ENCODE results near the gene FRS2. TPM values are rescaled to one million over a fixed set of nuclear protein-coding genes. Genes with fewer than 3 reads are reported as not detected.

The FRS2 gene
- total and polyA plus RNA-seq, 10 of the 15 experiments (the other 5 are each of a cell fraction or from before 2014, with no cell fraction given), result 1.1 to 13.1 (median 5.9) TPM

DNA sequence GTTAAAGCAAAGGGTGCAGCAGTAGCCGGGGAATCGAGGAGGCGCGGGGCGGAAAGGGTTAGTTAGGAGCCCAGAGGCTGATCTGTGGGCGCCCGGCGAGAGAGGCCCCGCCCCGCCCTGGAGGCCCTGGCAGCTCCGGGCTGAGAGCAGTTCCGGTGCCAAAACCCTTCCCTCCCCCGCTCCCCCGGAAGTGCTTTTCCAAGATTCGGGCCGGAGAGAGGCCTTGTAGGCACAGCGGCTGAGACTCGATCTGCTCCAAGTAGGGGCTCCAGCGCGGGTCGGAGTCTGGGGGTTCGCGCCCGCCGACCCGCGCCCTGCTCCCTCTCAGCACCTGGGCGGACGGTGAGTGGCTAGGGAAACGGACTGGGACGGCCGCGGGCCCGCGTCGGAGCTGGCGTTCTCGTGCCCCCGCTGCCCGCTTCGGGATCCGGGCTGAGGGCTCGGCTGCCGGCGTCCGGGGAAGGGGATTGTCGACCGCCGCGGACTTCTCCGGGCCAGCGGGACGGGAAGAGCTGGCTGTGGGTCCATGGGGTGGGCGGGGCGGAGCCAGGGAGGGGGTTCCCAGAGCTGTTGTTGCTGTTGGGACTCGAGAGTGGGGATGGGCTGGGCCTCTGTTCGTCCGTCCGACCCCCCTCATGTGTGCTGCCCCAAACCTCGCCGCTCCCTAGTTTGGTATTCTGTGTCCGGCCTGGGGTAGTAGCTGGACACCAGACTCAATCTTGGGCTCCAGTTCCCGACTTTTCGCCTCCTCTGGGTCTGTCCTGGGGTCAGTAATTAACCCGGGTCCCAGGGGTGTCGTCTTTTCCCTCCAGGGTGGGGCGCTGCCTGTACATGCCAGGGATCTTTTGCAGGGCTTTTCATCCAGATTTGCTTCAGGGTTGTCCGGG lies at the start of gene FRS2 (continued):
- TF ChIP-seq, protein P1, sequence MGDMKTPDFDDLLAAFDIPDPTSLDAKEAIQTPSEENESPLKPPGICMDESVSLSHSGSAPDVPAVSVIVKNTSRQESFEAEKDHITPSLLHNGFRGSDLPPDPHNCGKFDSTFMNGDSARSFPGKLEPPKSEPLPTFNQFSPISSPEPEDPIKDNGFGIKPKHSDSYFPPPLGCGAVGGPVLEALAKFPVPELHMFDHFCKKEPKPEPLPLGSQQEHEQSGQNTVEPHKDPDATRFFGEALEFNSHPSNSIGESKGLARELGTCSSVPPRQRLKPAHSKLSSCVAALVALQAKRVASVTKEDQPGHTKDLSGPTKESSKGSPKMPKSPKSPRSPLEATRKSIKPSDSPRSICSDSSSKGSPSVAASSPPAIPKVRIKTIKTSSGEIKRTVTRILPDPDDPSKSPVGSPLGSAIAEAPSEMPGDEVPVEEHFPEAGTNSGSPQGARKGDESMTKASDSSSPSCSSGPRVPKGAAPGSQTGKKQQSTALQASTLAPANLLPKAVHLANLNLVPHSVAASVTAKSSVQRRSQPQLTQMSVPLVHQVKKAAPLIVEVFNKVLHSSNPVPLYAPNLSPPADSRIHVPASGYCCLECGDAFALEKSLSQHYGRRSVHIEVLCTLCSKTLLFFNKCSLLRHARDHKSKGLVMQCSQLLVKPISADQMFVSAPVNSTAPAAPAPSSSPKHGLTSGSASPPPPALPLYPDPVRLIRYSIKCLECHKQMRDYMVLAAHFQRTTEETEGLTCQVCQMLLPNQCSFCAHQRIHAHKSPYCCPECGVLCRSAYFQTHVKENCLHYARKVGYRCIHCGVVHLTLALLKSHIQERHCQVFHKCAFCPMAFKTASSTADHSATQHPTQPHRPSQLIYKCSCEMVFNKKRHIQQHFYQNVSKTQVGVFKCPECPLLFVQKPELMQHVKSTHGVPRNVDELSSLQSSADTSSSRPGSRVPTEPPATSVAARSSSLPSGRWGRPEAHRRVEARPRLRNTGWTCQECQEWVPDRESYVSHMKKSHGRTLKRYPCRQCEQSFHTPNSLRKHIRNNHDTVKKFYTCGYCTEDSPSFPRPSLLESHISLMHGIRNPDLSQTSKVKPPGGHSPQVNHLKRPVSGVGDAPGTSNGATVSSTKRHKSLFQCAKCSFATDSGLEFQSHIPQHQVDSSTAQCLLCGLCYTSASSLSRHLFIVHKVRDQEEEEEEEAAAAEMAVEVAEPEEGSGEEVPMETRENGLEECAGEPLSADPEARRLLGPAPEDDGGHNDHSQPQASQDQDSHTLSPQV (IDR thresholded peaks at IDR 0.05), result no peak
- TF ChIP-seq NR2C1 (IDR thresholded peaks at IDR 0.05), result peak; percentile 99
- peak; percentile 61 for TF ChIP-seq KLF5 (IDR thresholded peaks at IDR 0.05; ENCODE audit: partially characterized antibody)
- peak; percentile 16 to 44 (median 38); a peak in 3 of 6 replicates for TF ChIP-seq CTCF (IDR thresholded peaks at IDR 0.05 in 2 of 3, conservative IDR thresholded peaks at IDR 0.05 in 1 of 3; ENCODE audit: control insufficient read depth in 2 of 3, extremely low read depth in 1 of 3, insufficient read depth in 1 of 3, low read depth in 3 of 3, low read length in 3 of 3)
- no peak for TF ChIP-seq BACH1 (IDR thresholded peaks at IDR 0.05; ENCODE audit: borderline replicate concordance)
- no peak for TF ChIP-seq JUND (IDR thresholded peaks at IDR 0.05; ENCODE audit: low read depth, low read length)
- TF ChIP-seq, protein P2, sequence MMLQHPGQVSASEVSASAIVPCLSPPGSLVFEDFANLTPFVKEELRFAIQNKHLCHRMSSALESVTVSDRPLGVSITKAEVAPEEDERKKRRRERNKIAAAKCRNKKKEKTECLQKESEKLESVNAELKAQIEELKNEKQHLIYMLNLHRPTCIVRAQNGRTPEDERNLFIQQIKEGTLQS (IDR thresholded peaks at IDR 0.05; ENCODE audit: borderline replicate concordance, extremely low read depth, low read depth, low read length), result no peak
- TF ChIP-seq NKRF (conservative IDR thresholded peaks at IDR 0.05), result peak; percentile 73; the same call in 1 of the 2 replicates
- TF ChIP-seq ESRRA (IDR thresholded peaks at IDR 0.05; ENCODE audit: low read length), result 0 out of 2 replicates have a peak, but pooled peaks have one; percentile 20
- TF ChIP-seq, protein P3, sequence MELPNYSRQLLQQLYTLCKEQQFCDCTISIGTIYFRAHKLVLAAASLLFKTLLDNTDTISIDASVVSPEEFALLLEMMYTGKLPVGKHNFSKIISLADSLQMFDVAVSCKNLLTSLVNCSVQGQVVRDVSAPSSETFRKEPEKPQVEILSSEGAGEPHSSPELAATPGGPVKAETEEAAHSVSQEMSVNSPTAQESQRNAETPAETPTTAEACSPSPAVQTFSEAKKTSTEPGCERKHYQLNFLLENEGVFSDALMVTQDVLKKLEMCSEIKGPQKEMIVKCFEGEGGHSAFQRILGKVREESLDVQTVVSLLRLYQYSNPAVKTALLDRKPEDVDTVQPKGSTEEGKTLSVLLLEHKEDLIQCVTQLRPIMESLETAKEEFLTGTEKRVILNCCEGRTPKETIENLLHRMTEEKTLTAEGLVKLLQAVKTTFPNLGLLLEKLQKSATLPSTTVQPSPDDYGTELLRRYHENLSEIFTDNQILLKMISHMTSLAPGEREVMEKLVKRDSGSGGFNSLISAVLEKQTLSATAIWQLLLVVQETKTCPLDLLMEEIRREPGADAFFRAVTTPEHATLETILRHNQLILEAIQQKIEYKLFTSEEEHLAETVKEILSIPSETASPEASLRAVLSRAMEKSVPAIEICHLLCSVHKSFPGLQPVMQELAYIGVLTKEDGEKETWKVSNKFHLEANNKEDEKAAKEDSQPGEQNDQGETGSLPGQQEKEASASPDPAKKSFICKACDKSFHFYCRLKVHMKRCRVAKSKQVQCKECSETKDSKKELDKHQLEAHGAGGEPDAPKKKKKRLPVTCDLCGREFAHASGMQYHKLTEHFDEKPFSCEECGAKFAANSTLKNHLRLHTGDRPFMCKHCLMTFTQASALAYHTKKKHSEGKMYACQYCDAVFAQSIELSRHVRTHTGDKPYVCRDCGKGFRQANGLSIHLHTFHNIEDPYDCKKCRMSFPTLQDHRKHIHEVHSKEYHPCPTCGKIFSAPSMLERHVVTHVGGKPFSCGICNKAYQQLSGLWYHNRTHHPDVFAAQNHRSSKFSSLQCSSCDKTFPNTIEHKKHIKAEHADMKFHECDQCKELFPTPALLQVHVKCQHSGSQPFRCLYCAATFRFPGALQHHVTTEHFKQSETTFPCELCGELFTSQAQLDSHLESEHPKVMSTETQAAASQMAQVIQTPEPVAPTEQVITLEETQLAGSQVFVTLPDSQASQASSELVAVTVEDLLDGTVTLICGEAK (IDR thresholded peaks at IDR 0.05; ENCODE audit: borderline replicate concordance), result peak; percentile 95
- TF ChIP-seq NFIC (IDR thresholded peaks at IDR 0.05; ENCODE audit: low read depth, low read length), result no peak; the same call in 1 of the 2 replicates
- peak; percentile 90 for TF ChIP-seq PML (IDR thresholded peaks at IDR 0.05; ENCODE audit: low read length)
- TF ChIP-seq ASH2L (IDR thresholded peaks at IDR 0.05; ENCODE audit: borderline replicate concordance, low read depth), result peak; percentile 77; the same call in 1 of the 2 replicates
- peak; percentile 65; the same call in 1 of the 2 replicates for TF ChIP-seq TAF1 (IDR thresholded peaks at IDR 0.05; ENCODE audit: borderline replicate concordance, low read depth, low read length)
- TF ChIP-seq SIN3A (IDR thresholded peaks at IDR 0.05; ENCODE audit: low read depth, low read length), result no peak

Data from GM12878 (cell line).